SK-N-SH (cell line): ENCODE results near the gene MITD1. TPM values are rescaled to one million over a fixed set of nuclear protein-coding genes. Genes with fewer than 3 reads are reported as not detected.

Experiments used
- CTCF ChIA-PET: fragments of 300-600, 350-600 bp; formaldehyde crosslinking; extraction: SDS; loops from one replicate; lab custom pipeline; 2021; lab: Yijun Ruan, JAX
- POLR2A ChIA-PET: fragments of 350-600 bp; sonication (Branson Sonifier 250); formaldehyde crosslinking; extraction: SDS; loops from one replicate; lab custom pipeline; 2020; ENCODE audit warnings: antibody characterized with exemption, inconsistent platforms; lab: Yijun Ruan, JAX
- DNase-seq: peaks from one replicate; pipeline ENCODE4 v3.0.0; 2012
- H2AFZ ChIP-seq: fragments of 200-600 bp; sonication (generic); 2 replicates; pipeline ENCODE4 v1.8.1; 2016; ENCODE audit warnings: antibody characterized with exemption, mild to moderate bottlenecking, low read depth
- H3F3A ChIP-seq: fragments of 200-600 bp; sonication (generic); replicated peaks from 2 replicates; pipeline ENCODE3; 2016; ENCODE audit warnings: antibody characterized with exemption, mild to moderate bottlenecking; ENCODE audit not compliant: insufficient read depth
- H3K27ac ChIP-seq, 2 experiments: fragments of 200-500 bp in 1 of 2; fragments of 200-600 bp in 1 of 2; sonication (Bioruptor generic) in 1 of 2; sonication (generic), shearing (Covaris generic) in 1 of 2; 2 replicates each; pipeline versions ENCODE4 v1.5.1 to v1.6.1; 2014 to 2016; ENCODE audit warnings: low read depth in 2 of 2, inconsistent platforms in 1 of 2, low read length in 1 of 2, mild to moderate bottlenecking in 1 of 2, mixed read lengths in 1 of 2
- H3K27me3 ChIP-seq: fragments of 200-600 bp; sonication (generic), shearing (Covaris generic); 2 replicates; pipeline ENCODE4 v1.6.1; 2016; ENCODE audit warnings: mixed run types; ENCODE audit not compliant: insufficient read depth
- H3K36me3 ChIP-seq, 2 experiments: fragments of 200-500 bp in 1 of 2; fragments of 200-600 bp in 1 of 2; sonication (Bioruptor generic) in 1 of 2; sonication (generic) in 1 of 2; replicated peaks in 1 of 2; 2 replicates each; pipeline versions ENCODE3 to v1.5.1; 2014 to 2016; ENCODE audit warnings: low read length in 1 of 2, mild to moderate bottlenecking in 1 of 2; ENCODE audit not compliant: insufficient read depth in 2 of 2, control insufficient read depth in 1 of 2
- H3K4me1 ChIP-seq, 2 experiments: fragments of 200-500 bp in 1 of 2; fragments of 200-600 bp in 1 of 2; sonication (Bioruptor generic) in 1 of 2; sonication (generic), shearing (Covaris generic) in 1 of 2; 2 replicates each; pipeline versions ENCODE4 v1.5.1 to v1.6.1; 2014 to 2016; ENCODE audit warnings: low read depth in 1 of 2, low read length in 1 of 2, mixed run types in 1 of 2; ENCODE audit not compliant: insufficient read depth in 2 of 2, control insufficient read depth in 1 of 2
- H3K4me2 ChIP-seq: fragments of 200-600 bp; sonication (generic), shearing (Covaris generic); 2 replicates; pipeline ENCODE4 v1.6.1; 2017; ENCODE audit warnings: mixed run types
- H3K4me3 ChIP-seq, 2 experiments: fragments of 200-500 bp in 1 of 2; fragments of 200-600 bp in 1 of 2; sonication (Bioruptor generic) in 1 of 2; sonication (generic), shearing (Covaris generic) in 1 of 2; 2 replicates each; pipeline versions ENCODE4 v1.5.1 to v1.8.1; 2014 to 2016; ENCODE audit warnings: low read depth in 2 of 2, inconsistent platforms in 1 of 2, low read length in 1 of 2, mild to moderate bottlenecking in 1 of 2, mixed read lengths in 1 of 2, moderate library complexity in 1 of 2
- H3K79me2 ChIP-seq: fragments of 200-600 bp; sonication (generic); 2 replicates; pipeline ENCODE4 v1.8.1; 2017; ENCODE audit warnings: mild to moderate bottlenecking; ENCODE audit not compliant: insufficient read depth
- H3K9ac ChIP-seq: fragments of 200-600 bp; sonication (generic); 2 replicates; pipeline ENCODE4 v1.6.1; 2017; ENCODE audit warnings: mixed run types
- H3K9me2 ChIP-seq: fragments of 200-600 bp; sonication (generic); 2 replicates; pipeline ENCODE4 v1.6.1; 2017; ENCODE audit warnings: mixed run types
- H3K9me3 ChIP-seq: fragments of 200-600 bp; sonication (generic); 2 replicates; pipeline ENCODE4 v1.6.1; 2017; ENCODE audit warnings: mixed run types, mild to moderate bottlenecking, moderate library complexity
- H4K20me1 ChIP-seq: fragments of 200-600 bp; sonication (generic); 2 replicates; pipeline ENCODE4 v1.6.1; 2017; ENCODE audit warnings: mild to moderate bottlenecking, mixed run types; ENCODE audit not compliant: insufficient read depth
- CTCF ChIP-seq: fragments of 200-600 bp; sonication (generic); IDR thresholded peaks from 2 replicates; pipeline ENCODE4 v1.6.1; 2017; ENCODE audit warnings: antibody characterized with exemption, mild to moderate bottlenecking, moderate library complexity
- EP300 ChIP-seq, 2 experiments: IDR thresholded peaks; 2 replicates each; pipeline versions ENCODE4 v1.4.0 to v1.6.1; 2012; ENCODE audit warnings: borderline replicate concordance in 1 of 2, low read depth in 1 of 2, low read length in 1 of 2
- MXI1 ChIP-seq: IDR thresholded peaks from 2 replicates; pipeline ENCODE4 v1.6.1; 2012; ENCODE audit warnings: mild to moderate bottlenecking, low read depth, low read length, improper control_type of control experiment
- NFIC ChIP-seq: IDR thresholded peaks from 2 replicates; pipeline ENCODE4 v1.4.0; 2012; ENCODE audit warnings: borderline replicate concordance
- USF2 ChIP-seq: fragments of 150-350 bp; IDR thresholded peaks from 2 replicates; pipeline ENCODE4 v1.6.1; 2017; ENCODE audit warnings: antibody characterized with exemption, low read length, low read depth, borderline replicate concordance
- WGBS: methylation state at CpG from one replicate; pipeline ENCODE4 v1.1.6; 2017; ENCODE audit warnings: low lambda C conversion rate; 5-methylcytosine and 5-hydroxymethylcytosine counted together
- polyA plus RNA-seq, 3 experiments: library from polyadenylated mRNA; depleted of rRNA; stranded (reverse); fragments of >200 nt; gene quantifications; 2 replicates each; pipeline ENCODE4 v1.2.3, GENCODE V29; 2012

MITD1 gene
- polyA plus RNA-seq, 1 of the 3 experiments (the other 2 are of a cell fraction) = 11.8 TPM

GRCh38 chr2:99190548-99190947 is 9.7 kb upstream of the MITD1 start:
- Histone ChIP-seq H4K20me1 (peaks cover 2% of the 10 kb centered on the region; the same call in 1 of the 2 replicates), H3F3A (no peaks in the 10 kb centered on the region), H3K9me2 (no peaks in the 10 kb centered on the region), H3K36me3 (peaks cover 25 to 38% of the 10 kb centered on the region in 2 experiments), H3K4me3 (no peak overlapping the region), H3K27ac (no peak overlapping the region), H2AFZ (no peak overlapping the region), H3K9me3 (no peaks in the 10 kb centered on the region), H3K27me3 (no peaks in the 10 kb centered on the region), H3K9ac (no peak overlapping the region), H3K4me1 (no peaks in the 10 kb centered on the region)
- CTCF ChIA-PET = interaction anchor here (0.9 kb wide), 1 partner anchor 147 kb away, joined by 3 read pairs; the partner anchor contains the start of gene EIF5B
- POLR2A ChIA-PET = no interaction called here
- DNase-seq = no peak
- TF ChIP-seq EP300 (IDR thresholded peaks at IDR 0.05; ENCODE audit: borderline replicate concordance in 1 of 2, low read depth in 1 of 2, low read length in 1 of 2) = no peak
- peak; percentile 33; the same call in 1 of the 2 replicates for TF ChIP-seq CTCF
- no peak for TF ChIP-seq NFIC
- TF ChIP-seq USF2 = no peak
- TF ChIP-seq, all 33 proteins: peak for 1
- no peak overlapping the region for H3K4me2 ChIP-seq
- 60% methylated on average over 1 of the region's 1 CpG for WGBS
- H3K79me2 ChIP-seq = peaks cover 55% of the 10 kb centered on the region

GRCh38 chr2:99188357-99188756 is 7.5 kb upstream of the MITD1 start:
- H3K4me2 ChIP-seq = no peak overlapping the region
- TF ChIP-seq MXI1 = no peak
- TF ChIP-seq CTCF = no peak
- TF ChIP-seq, all 33 proteins: peak for 0
- 98% methylated on average over 3 of the region's 3 CpGs for WGBS
- H3K36me3 ChIP-seq = peaks cover 13 to 22% of the 10 kb centered on the region in 2 experiments
- H3K79me2 ChIP-seq = peaks cover 75% of the 10 kb centered on the region
- no peak overlapping the region for H3K27ac ChIP-seq
- H3K9ac ChIP-seq = no peak overlapping the region
- H3K4me1 ChIP-seq = no peaks in the 10 kb centered on the region
- H2AFZ ChIP-seq = no peak overlapping the region
- H4K20me1 ChIP-seq = peaks cover 10% of the 10 kb centered on the region; the same call in 1 of the 2 replicates
- H3F3A ChIP-seq = no peaks in the 10 kb centered on the region
- H3K9me2 ChIP-seq = no peaks in the 10 kb centered on the region
- no peak for DNase-seq
- no peaks in the 10 kb centered on the region for H3K27me3 ChIP-seq
- ChIA-PET CTCF (no interaction called here), POLR2A (no interaction called here)
- H3K9me3 ChIP-seq = no peaks in the 10 kb centered on the region
- no peak overlapping the region for H3K4me3 ChIP-seq
